H9 (cell line): Measurements from ENCODE around the gene HSPD1. TPM values are rescaled to one million over a fixed set of nuclear protein-coding genes. Genes with fewer than 3 reads are reported as not detected.
"Not testable (repeated sequence)": the region's sequence is repeated elsewhere in the genome, so short reads cannot be mapped to it uniquely, and the experiment has no call there.

ENCODE experiments used
- DNase-seq: peaks from one replicate; pipeline ENCODE4 v3.0.0-alpha.2; 2017
- H2AFZ ChIP-seq: one replicate; pipeline ENCODE4 v1.6.1; 2013; ENCODE audit warnings: mild to moderate bottlenecking, low read length, control low read depth, moderate library complexity
- H2AK5ac ChIP-seq: 2 replicates; pipeline ENCODE4 v1.6.1; 2013; ENCODE audit warnings: low read length, control low read depth, mixed read lengths; ENCODE audit not compliant: insufficient read length
- H2BK120ac ChIP-seq: one replicate; pipeline ENCODE4 v1.6.1; 2013; ENCODE audit warnings: low read depth, mild to moderate bottlenecking, low read length, control low read depth, inconsistent platforms; ENCODE audit not compliant: poor library complexity, severe bottlenecking
- H2BK12ac ChIP-seq: 2 replicates; pipeline ENCODE4 v1.6.1; 2013; ENCODE audit warnings: low read length, control low read depth, mixed read lengths, low read depth; ENCODE audit not compliant: insufficient read length
- H2BK15ac ChIP-seq: 2 replicates; pipeline ENCODE4 v1.6.1; 2013; ENCODE audit warnings: low read depth, low read length, control low read depth
- H2BK20ac ChIP-seq: one replicate; pipeline ENCODE4 v1.6.1; 2013; ENCODE audit warnings: low read depth, mild to moderate bottlenecking, low read length, control low read depth, inconsistent platforms; ENCODE audit not compliant: poor library complexity, severe bottlenecking
- H2BK5ac ChIP-seq: 2 replicates; pipeline ENCODE4 v1.6.1; 2013; ENCODE audit warnings: low read length, control low read depth, mixed read lengths; ENCODE audit not compliant: insufficient read length
- H3K14ac ChIP-seq: 2 replicates; pipeline ENCODE4 v1.6.1; 2013; ENCODE audit warnings: low read length, control low read depth; ENCODE audit not compliant: insufficient read depth
- H3K18ac ChIP-seq: 2 replicates; pipeline ENCODE4 v1.6.1; 2013; ENCODE audit warnings: low read depth, mild to moderate bottlenecking, mixed read lengths, low read length, control low read depth; ENCODE audit not compliant: insufficient read length
- H3K23ac ChIP-seq: 2 replicates; pipeline ENCODE4 v1.6.1; 2013; ENCODE audit warnings: low read length, control low read depth, mixed read lengths, low read depth; ENCODE audit not compliant: insufficient read length
- H3K23me2 ChIP-seq: 2 replicates; pipeline ENCODE4 v1.6.1; 2013; ENCODE audit warnings: low read depth, mild to moderate bottlenecking, mixed read lengths, low read length, control low read depth; ENCODE audit not compliant: insufficient read length, poor library complexity, severe bottlenecking
- H3K27ac ChIP-seq: 2 replicates; pipeline ENCODE4 v1.5.1; 2013; ENCODE audit warnings: low read length, control low read depth, mixed read lengths, low read depth; ENCODE audit not compliant: insufficient read length
- H3K27me3 ChIP-seq: 2 replicates; pipeline ENCODE4 v1.6.1; 2013; ENCODE audit warnings: low read length, control low read depth, inconsistent platforms; ENCODE audit not compliant: insufficient read depth
- H3K4ac ChIP-seq: 2 replicates; pipeline ENCODE4 v1.6.1; 2013; ENCODE audit warnings: low read depth, mild to moderate bottlenecking, control low read depth, inconsistent platforms, low read length, moderate library complexity
- H3K4me1 ChIP-seq: 2 replicates; pipeline ENCODE4 v1.6.1; 2013; ENCODE audit warnings: low read length, control low read depth, inconsistent platforms; ENCODE audit not compliant: insufficient read depth
- H3K4me2 ChIP-seq: 2 replicates; pipeline ENCODE4 v1.6.1; 2013; ENCODE audit warnings: low read length, control low read depth, mixed read lengths; ENCODE audit not compliant: insufficient read length, insufficient read depth
- H3K56ac ChIP-seq: 2 replicates; pipeline ENCODE4 v1.6.1; 2013; ENCODE audit warnings: low read depth, mild to moderate bottlenecking, mixed read lengths, low read length, control low read depth; ENCODE audit not compliant: insufficient read length
- H3K79me1 ChIP-seq: 2 replicates; pipeline ENCODE4 v1.6.1; 2013; ENCODE audit warnings: low read depth, mild to moderate bottlenecking, moderate library complexity, low read length, control low read depth, inconsistent platforms; ENCODE audit not compliant: insufficient read depth, poor library complexity, severe bottlenecking
- H3K79me2 ChIP-seq: 2 replicates; pipeline ENCODE4 v1.6.1; 2013; ENCODE audit warnings: low read length, control low read depth, inconsistent platforms; ENCODE audit not compliant: insufficient read depth
- H3K9ac ChIP-seq: 2 replicates; pipeline ENCODE4 v1.6.1; 2013; ENCODE audit warnings: low read length, control low read depth, mixed read lengths; ENCODE audit not compliant: insufficient read length; ENCODE audit errors: extremely low read depth
- H3K9me3 ChIP-seq: one replicate; pipeline ENCODE4 v1.6.1; 2013; ENCODE audit warnings: low read depth, low read length, inconsistent platforms; ENCODE audit not compliant: control insufficient read depth
- H3T11ph ChIP-seq: one replicate; pipeline ENCODE4 v1.6.1; 2013; ENCODE audit warnings: mild to moderate bottlenecking, low read length, control low read depth, inconsistent platforms
- H4K20me1 ChIP-seq: one replicate; pipeline ENCODE4 v1.6.1; 2013; ENCODE audit not compliant: control insufficient read depth, insufficient read length, insufficient read depth
- H4K5ac ChIP-seq: 2 replicates; pipeline ENCODE4 v1.6.1; 2013; ENCODE audit warnings: low read depth, mild to moderate bottlenecking, mixed read lengths, low read length, control low read depth; ENCODE audit not compliant: insufficient read length
- H4K8ac ChIP-seq: replicated peaks from 2 replicates; pipeline ENCODE4 v1.6.1; 2013; ENCODE audit warnings: low read length, control low read depth, mixed read lengths, low read depth; ENCODE audit not compliant: insufficient read length
- H4K91ac ChIP-seq: 2 replicates; pipeline ENCODE4 v1.6.1; 2013; ENCODE audit warnings: low read depth, mild to moderate bottlenecking, moderate library complexity, mixed read lengths, low read length, control low read depth; ENCODE audit not compliant: insufficient read length
- H3K27ac Mint-ChIP-seq, 3 experiments: 2 replicates in 2 of 3; 3 replicates in 1 of 3; pipeline ENCODE4 v1.8.0; 2020 to 2021; ENCODE audit warnings: mixed read lengths in 3 of 3, mild to moderate bottlenecking in 1 of 3, moderate library complexity in 1 of 3
- H3K27me3 Mint-ChIP-seq: 2 replicates; pipeline ENCODE4 v1.8.0; 2021; ENCODE audit warnings: low read depth, mild to moderate bottlenecking, moderate library complexity, mixed read lengths
- H3K36me3 Mint-ChIP-seq, 3 experiments: 2 replicates in 2 of 3; 3 replicates in 1 of 3; pipeline ENCODE4 v1.8.0; 2020 to 2021; ENCODE audit warnings: low read depth in 3 of 3, mixed read lengths in 3 of 3; ENCODE audit not compliant: insufficient read depth in 1 of 3
- H3K4me1 Mint-ChIP-seq, 2 experiments: 2 replicates each; pipeline ENCODE4 v1.8.0; 2020; ENCODE audit warnings: mixed read lengths in 2 of 2
- H3K4me3 Mint-ChIP-seq, 2 experiments: 2 replicates in 1 of 2; 3 replicates in 1 of 2; pipeline ENCODE4 v1.8.0; 2020 to 2021; ENCODE audit warnings: mild to moderate bottlenecking in 2 of 2, mixed read lengths in 2 of 2, moderate library complexity in 1 of 2
- H3K9me3 Mint-ChIP-seq, 2 experiments: 2 replicates in 1 of 2; 3 replicates in 1 of 2; pipeline ENCODE4 v1.8.0; 2020; ENCODE audit warnings: mild to moderate bottlenecking in 2 of 2, mixed read lengths in 2 of 2, moderate library complexity in 1 of 2
- WGBS: extraction: QIAGEN DNeasy Blood & Tissue Kit; methylation state at CpG from one replicate; pipeline ENCODE4 v1.1.7; 2013; ENCODE audit warnings: missing lambda C conversion rate, low lambda C conversion rate, mixed read lengths; ENCODE audit not compliant: insufficient read length; ENCODE audit errors: extremely low coverage; 5-methylcytosine and 5-hydroxymethylcytosine counted together
- total RNA-seq: library from RNA; stranded (reverse); gene quantifications from 2 replicates; pipeline ENCODE4 v1.2.1, GENCODE V29; 2021
- TF ChIP-seq, protein P1 (sequence below): fragments of 200-600 bp; sonication (generic); conservative IDR thresholded peaks from 3 replicates; pipeline ENCODE4 v1.8.0; 2021; ENCODE audit warnings: antibody characterized with exemption, mild to moderate bottlenecking

The HSPD1 gene
- total RNA-seq, 1 experiment from 2014 or later, result 846 TPM

DNA sequence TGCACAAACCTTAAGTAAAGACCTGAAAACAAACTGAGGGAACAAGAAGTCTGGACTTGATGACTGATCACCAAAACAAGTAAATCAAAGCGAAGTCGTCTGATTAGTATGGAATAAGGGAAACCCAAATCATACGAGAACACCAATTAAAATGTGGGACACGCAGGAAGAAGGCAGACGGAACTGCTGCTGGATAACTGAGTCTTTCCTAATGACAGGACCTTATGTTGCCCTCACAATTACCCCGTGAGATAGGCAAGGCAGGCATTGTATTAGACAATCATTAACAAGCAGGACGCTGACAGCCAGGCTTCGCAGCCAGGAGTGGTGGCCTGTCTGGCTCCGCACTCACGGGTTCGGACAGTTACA, 46.9 kb downstream of the HSPD1 start:
- Histone ChIP-seq H3K79me1 (no peaks in the 10 kb centered on the region), H3K4ac (no peak overlapping the region), H4K8ac (no peak overlapping the region), H4K91ac (no peak overlapping the region), H3K9ac (peak overlapping the region; percentile 35), H2BK15ac (no peak overlapping the region), H2BK12ac (no peak overlapping the region), H3K23me2 (no peaks in the 10 kb centered on the region), H2AFZ (no peak overlapping the region), H3K27ac (no peak overlapping the region), H2AK5ac (no peak overlapping the region), H3T11ph (no peak overlapping the region), H2BK120ac (no peak overlapping the region), H3K14ac (no peak overlapping the region), H4K20me1 (no peaks in the 10 kb centered on the region), H3K27me3 (no peaks in the 10 kb centered on the region), H4K5ac (no peak overlapping the region), H3K79me2 (peaks cover 19% of the 10 kb centered on the region; the same call in 1 of the 2 replicates), H2BK20ac (no peak overlapping the region), H3K18ac (no peak overlapping the region), H3K23ac (no peak overlapping the region), H3K4me2 (peak overlapping the region; percentile 81), H3K56ac (no peak overlapping the region), H3K9me3 (no peaks in the 10 kb centered on the region), H3K4me1 (no peaks in the 10 kb centered on the region), H2BK5ac (no peak overlapping the region)
- H3K4me1 Mint-ChIP-seq, result peaks cover 12 to 16% of the 10 kb centered on the region in 2 experiments
- peak overlapping the region; percentile 13 to 87 (median 79); a peak in 3 of 7 replicates for H3K27ac Mint-ChIP-seq
- no peak for DNase-seq
- no CpG with 5 or more reads among the region's 11 CpGs for WGBS
- TF ChIP-seq, protein P1, sequence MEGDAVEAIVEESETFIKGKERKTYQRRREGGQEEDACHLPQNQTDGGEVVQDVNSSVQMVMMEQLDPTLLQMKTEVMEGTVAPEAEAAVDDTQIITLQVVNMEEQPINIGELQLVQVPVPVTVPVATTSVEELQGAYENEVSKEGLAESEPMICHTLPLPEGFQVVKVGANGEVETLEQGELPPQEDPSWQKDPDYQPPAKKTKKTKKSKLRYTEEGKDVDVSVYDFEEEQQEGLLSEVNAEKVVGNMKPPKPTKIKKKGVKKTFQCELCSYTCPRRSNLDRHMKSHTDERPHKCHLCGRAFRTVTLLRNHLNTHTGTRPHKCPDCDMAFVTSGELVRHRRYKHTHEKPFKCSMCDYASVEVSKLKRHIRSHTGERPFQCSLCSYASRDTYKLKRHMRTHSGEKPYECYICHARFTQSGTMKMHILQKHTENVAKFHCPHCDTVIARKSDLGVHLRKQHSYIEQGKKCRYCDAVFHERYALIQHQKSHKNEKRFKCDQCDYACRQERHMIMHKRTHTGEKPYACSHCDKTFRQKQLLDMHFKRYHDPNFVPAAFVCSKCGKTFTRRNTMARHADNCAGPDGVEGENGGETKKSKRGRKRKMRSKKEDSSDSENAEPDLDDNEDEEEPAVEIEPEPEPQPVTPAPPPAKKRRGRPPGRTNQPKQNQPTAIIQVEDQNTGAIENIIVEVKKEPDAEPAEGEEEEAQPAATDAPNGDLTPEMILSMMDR, result no peak
- peaks cover 0 to 2% (median 0%) of the 10 kb centered on the region in 3 experiments; a peak in 2 of 7 replicates for H3K36me3 Mint-ChIP-seq
- peaks cover 0 to 3% of the 10 kb centered on the region in 2 experiments; a peak in 2 of 5 replicates for H3K9me3 Mint-ChIP-seq
- H3K27me3 Mint-ChIP-seq, result no peaks in the 10 kb centered on the region
- peak overlapping the region; percentile 96 to 100 for H3K4me3 Mint-ChIP-seq

DNA sequence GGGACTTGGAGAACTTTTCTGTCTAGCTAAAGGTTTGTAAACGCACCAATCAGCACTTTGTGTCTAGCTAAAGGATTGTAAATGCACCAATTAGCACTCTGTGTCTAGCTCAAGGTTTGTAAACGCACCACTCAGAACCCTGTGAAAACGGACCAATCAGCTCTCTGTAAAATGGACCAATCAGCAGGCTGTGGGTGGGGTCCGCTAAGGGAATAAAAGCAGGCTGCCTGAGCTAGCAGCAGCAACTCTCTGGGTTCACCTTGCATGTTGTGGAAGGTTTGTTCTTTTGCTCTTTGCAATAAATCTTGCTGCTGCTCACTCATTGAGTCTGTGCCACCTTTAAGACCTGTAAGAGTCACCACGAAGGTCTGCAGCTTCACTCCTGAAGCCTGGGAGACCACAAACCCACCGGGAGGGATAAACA, 48.7 kb downstream of the HSPD1 start:
- not testable (repeated sequence) for H2AK5ac ChIP-seq, H3K27me3 ChIP-seq, H3K9me3 ChIP-seq, H3K56ac ChIP-seq, H2AFZ ChIP-seq, H3K4me2 ChIP-seq, H3K23ac ChIP-seq, H4K5ac ChIP-seq, H3K23me2 ChIP-seq, H3K14ac ChIP-seq, H3K36me3 Mint-ChIP-seq, DNase-seq, H3K27ac ChIP-seq, H2BK20ac ChIP-seq, H3K9ac ChIP-seq, H2BK12ac ChIP-seq, H3K4me1 ChIP-seq, H4K20me1 ChIP-seq, H3K79me1 ChIP-seq, H3K4ac ChIP-seq, H3K9me3 Mint-ChIP-seq, H3T11ph ChIP-seq, H4K91ac ChIP-seq, H2BK120ac ChIP-seq, H2BK15ac ChIP-seq, H3K18ac ChIP-seq, H4K8ac ChIP-seq, H2BK5ac ChIP-seq, H3K27ac Mint-ChIP-seq, H3K4me3 Mint-ChIP-seq, H3K27me3 Mint-ChIP-seq
- H3K4me1 Mint-ChIP-seq, result peaks cover 12 to 16% of the 10 kb centered on the region in 2 experiments
- H3K79me2 ChIP-seq, result peaks cover 15% of the 10 kb centered on the region; the same call in 1 of the 2 replicates
- no CpG with 5 or more reads among the region's 6 CpGs for whole genome bisulfite sequencing
